ENCODE results near the gene EML6.

DNA sequence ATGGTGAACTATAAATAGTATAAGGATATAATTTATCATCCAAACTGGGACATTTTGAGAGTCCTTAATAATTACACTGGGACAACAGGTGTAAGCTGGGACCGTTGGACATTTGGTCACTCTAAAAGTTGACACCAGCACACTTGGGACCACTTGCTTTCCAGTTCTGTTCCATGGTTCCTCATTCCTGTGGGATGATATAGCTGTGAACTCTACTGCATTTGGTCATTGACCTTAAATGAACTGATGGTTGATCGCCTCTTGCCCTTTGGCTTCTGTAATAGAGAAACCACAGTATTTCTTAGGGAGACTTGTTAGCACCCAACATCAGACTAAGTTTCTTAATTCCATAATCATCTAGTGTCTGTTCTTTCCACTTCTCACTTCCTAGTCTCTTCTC is 46.7 kb downstream of the EML6 start:
- TF ChIP-seq, protein P1, sequence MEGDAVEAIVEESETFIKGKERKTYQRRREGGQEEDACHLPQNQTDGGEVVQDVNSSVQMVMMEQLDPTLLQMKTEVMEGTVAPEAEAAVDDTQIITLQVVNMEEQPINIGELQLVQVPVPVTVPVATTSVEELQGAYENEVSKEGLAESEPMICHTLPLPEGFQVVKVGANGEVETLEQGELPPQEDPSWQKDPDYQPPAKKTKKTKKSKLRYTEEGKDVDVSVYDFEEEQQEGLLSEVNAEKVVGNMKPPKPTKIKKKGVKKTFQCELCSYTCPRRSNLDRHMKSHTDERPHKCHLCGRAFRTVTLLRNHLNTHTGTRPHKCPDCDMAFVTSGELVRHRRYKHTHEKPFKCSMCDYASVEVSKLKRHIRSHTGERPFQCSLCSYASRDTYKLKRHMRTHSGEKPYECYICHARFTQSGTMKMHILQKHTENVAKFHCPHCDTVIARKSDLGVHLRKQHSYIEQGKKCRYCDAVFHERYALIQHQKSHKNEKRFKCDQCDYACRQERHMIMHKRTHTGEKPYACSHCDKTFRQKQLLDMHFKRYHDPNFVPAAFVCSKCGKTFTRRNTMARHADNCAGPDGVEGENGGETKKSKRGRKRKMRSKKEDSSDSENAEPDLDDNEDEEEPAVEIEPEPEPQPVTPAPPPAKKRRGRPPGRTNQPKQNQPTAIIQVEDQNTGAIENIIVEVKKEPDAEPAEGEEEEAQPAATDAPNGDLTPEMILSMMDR (IDR thresholded peaks at IDR 0.05) = no peak
- TF ChIP-seq EZH2 (IDR thresholded peaks at IDR 0.05) (no peak), EZH2phosphoT487 (IDR thresholded peaks at IDR 0.05) (no peak)
